ENCODE results near the gene PHETA1. TPM values are rescaled to one million over a fixed set of nuclear protein-coding genes. Genes with fewer than 3 reads are reported as not detected.
"Not testable (repeated sequence)": the region's sequence is repeated elsewhere in the genome, so short reads cannot be mapped to it uniquely, and the experiment has no call there.

Gene PHETA1
- total RNA-seq, 1 donor from 2014 or later: 25.3 TPM

DNA sequence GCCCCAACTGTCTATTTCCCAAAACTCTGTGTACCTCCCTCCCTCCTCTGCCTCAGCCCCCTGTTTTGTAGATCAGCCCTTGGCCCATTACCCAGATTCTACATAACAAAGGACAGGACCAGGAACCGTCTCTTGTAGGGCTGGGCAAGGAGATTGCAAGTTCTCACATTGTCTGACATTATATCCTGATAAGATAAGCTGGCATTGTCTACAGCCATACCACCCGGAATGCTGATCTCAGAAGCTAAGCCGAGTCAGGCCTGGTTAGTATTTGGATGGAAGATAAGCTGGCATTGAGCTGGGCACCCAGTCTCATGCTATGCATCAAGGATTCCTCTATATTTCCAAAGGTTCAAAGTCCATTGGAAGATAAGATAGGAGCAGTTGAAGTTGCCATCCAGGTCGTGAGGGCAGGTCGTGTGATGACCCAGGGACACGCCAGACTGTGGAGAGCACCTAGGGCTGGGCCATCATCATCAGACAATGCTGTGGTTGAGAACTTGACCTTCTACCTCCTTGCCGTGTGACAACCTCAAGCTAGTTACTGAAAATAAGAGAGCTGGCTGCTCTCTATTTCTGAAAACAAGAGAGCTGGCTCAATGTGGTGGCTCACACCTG lies 29.5 kb downstream of the PHETA1 start:
- Histone ChIP-seq H3K27me3 (no peaks in the 10 kb centered on the region), H3K9me3 (no peaks in the 10 kb centered on the region), H3K27ac (no peak overlapping the region), H3K4me1 (no peaks in the 10 kb centered on the region), H3K4me3 (no peak overlapping the region), H3K36me3 (no peaks in the 10 kb centered on the region)
- intact Hi-C loops (cut with DNase I): no loop called here
- no peak for ATAC-seq
- TF ChIP-seq, protein P1, sequence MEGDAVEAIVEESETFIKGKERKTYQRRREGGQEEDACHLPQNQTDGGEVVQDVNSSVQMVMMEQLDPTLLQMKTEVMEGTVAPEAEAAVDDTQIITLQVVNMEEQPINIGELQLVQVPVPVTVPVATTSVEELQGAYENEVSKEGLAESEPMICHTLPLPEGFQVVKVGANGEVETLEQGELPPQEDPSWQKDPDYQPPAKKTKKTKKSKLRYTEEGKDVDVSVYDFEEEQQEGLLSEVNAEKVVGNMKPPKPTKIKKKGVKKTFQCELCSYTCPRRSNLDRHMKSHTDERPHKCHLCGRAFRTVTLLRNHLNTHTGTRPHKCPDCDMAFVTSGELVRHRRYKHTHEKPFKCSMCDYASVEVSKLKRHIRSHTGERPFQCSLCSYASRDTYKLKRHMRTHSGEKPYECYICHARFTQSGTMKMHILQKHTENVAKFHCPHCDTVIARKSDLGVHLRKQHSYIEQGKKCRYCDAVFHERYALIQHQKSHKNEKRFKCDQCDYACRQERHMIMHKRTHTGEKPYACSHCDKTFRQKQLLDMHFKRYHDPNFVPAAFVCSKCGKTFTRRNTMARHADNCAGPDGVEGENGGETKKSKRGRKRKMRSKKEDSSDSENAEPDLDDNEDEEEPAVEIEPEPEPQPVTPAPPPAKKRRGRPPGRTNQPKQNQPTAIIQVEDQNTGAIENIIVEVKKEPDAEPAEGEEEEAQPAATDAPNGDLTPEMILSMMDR (IDR thresholded peaks at IDR 0.05): no peak
- no peak for DNase-seq

DNA sequence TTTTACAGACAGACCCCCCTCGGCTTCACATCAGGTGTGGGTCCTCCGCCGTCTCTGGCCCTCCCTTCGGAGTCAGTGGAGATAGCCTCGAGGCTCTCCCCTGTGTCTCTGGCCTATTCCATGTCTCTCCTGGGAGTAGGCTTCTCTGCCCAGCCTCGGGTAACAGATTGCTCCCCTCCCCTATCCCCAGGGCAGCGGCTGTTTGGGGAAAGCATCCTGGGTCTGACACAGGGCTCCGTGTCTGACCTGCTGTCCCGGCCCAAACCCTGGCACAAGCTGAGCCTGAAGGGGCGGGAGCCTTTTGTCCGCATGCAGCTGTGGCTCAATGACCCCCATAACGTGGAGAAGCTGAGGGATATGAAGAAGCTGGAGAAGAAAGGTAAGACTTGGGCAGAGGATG lies 30.8 kb downstream of the PHETA1 start:
- no peaks in the 10 kb centered on the region for H3K27me3 ChIP-seq
- H3K27ac ChIP-seq: no peak overlapping the region
- DNase-seq (no peak), ATAC-seq (no peak)
- TF ChIP-seq, protein P1 (IDR thresholded peaks at IDR 0.05): no peak
- H3K4me1 ChIP-seq: no peaks in the 10 kb centered on the region
- no peak overlapping the region for H3K4me3 ChIP-seq
- intact Hi-C loops (cut with DNase I): no loop called here
- H3K36me3 ChIP-seq: no peaks in the 10 kb centered on the region
- H3K9me3 ChIP-seq: no peaks in the 10 kb centered on the region

DNA sequence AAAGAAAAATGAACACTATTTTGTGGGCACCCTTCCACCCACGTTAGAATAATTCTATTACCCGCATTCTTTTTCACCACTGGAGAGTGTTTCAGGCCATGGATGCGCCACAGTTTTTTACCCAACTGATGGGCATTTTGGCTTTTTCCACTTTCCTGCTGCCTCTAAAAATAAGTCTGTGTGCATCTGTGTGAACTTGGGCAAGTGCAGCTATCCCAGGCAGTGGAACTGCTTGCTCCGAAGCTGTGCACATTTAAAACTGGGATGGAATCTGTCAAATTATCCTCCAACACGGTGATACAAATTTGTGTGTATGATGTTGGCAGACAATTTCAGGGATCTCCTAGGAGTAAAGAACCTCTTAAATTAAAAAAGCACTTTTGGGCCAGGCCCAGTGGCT lies 31.5 kb downstream of the PHETA1 start:
- intact Hi-C loops (cut with DNase I): no loop called here
- no peak for DNase-seq
- ATAC-seq: no peak
- TF ChIP-seq, protein P1 (IDR thresholded peaks at IDR 0.05): no peak
- Histone ChIP-seq H3K4me1 (no peaks in the 10 kb centered on the region), H3K4me3 (no peak overlapping the region), H3K27me3 (no peaks in the 10 kb centered on the region), H3K9me3 (no peaks in the 10 kb centered on the region), H3K36me3 (no peaks in the 10 kb centered on the region), H3K27ac (no peak overlapping the region)

DNA sequence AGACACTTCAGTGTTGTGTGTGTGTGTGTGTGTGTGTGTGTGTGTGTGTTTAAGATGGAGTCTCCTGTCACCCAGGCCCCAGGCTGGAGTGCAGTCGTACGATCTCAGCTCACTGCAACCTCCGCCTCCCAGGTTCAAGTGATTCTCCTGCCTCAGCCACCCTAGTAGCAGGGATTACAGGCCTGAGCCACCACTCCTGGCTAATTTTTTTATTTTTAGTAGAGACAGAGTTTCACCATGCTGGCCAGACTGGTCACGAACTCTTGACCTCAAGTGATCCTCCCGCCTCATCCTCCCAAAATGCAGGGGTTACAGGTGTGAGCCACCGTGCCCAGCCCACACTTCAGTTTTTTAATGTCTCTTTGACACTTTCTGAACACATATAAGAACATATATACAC lies 32.5 kb downstream of the PHETA1 start:
- intact Hi-C loops (cut with DNase I): not testable (repeated sequence)

DNA sequence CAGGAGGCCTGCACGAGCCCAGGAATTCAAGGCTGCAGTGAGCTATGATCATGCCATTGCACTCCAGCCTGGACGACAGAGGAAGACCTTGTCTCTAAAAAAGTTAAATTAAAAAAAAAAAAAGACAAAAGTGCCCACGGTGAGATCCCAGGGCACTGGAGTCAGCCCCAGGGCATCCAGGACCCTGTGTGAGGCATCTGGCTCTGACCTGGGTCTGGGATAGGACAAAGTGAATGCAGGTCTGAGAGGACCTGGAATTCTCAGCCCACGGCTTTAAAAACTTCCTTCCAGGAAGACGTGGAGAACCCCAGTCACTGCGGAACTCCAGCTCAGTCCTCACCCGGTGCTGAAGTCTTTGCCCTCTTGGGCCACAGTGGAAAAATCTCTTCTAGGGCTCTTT lies 33.1 kb downstream of the PHETA1 start:
- H3K27me3 ChIP-seq: no peaks in the 10 kb centered on the region
- H3K4me3 ChIP-seq: no peak overlapping the region
- H3K27ac ChIP-seq: no peak overlapping the region
- ATAC-seq: no peak
- H3K36me3 ChIP-seq: no peaks in the 10 kb centered on the region
- H3K4me1 ChIP-seq: no peaks in the 10 kb centered on the region
- intact Hi-C loops (cut with DNase I): no loop called here
- H3K9me3 ChIP-seq: no peaks in the 10 kb centered on the region
- DNase-seq: no peak
- TF ChIP-seq, protein P1 (IDR thresholded peaks at IDR 0.05): no peak

More for the DNA sequence above, 32.5 kb downstream of the PHETA1 start:
- H3K4me1 ChIP-seq, H3K36me3 ChIP-seq, H3K9me3 ChIP-seq, H3K27ac ChIP-seq, DNase-seq, ATAC-seq, H3K27me3 ChIP-seq, H3K4me3 ChIP-seq: not testable (repeated sequence)

DNA sequence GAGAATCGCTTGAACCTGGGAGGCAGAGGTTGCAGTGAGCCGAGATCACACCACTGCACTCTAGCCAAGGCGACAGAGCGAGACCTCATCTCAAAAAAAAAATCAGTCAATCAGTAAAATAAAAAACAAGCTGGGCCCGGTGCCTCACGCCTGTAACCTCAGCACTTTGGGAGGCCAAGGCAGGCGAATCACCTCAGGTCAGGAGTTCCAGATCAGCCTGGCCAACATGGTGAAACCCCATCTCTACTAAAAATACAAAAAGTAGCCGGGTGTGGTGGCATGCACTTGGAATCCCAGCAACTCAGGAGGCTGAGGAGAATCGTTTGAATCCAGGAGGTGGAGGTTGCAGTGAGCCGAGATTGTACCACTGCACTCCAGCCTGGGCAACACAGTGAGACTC lies 33.6 kb downstream of the PHETA1 start:
- intact Hi-C loops (cut with DNase I); H3K36me3 ChIP-seq; ATAC-seq: not testable (repeated sequence)

DNA sequence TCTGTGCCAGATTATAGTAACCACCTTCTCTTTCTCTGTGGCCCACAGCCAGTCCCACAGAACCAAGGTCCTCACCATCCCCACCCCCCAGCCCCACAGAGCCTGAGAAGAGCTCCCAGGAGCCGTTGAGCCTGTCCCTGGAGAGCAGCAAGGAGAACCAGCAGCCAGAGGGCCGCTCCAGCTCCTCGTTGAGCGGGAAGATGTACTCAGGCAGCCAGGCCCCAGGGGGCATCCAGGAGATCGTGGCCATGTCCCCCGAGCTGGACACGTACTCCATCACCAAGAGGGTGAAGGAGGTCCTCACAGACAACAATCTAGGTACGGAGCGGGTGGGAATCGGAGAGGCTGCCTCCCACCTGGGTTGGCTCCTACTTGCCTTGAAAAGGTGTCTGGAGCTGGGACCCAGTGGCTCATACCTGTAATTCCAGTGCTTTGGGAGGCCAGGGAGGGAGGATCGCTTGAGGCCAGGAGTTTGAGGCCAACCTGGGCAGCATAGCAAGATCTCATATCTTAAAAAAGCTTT lies 34.4 kb downstream of the PHETA1 start:
- Histone ChIP-seq H3K9me3 (no peaks in the 10 kb centered on the region), H3K27me3 (peaks cover 8% of the 10 kb centered on the region), H3K27ac (no peak overlapping the region), H3K36me3 (no peaks in the 10 kb centered on the region), H3K4me1 (no peaks in the 10 kb centered on the region), H3K4me3 (no peak overlapping the region)
- no peak for ATAC-seq
- TF ChIP-seq, protein P1 (IDR thresholded peaks at IDR 0.05): no peak
- intact Hi-C loops (cut with DNase I): no loop called here
- no peak for DNase-seq

More for the DNA sequence above, 33.6 kb downstream of the PHETA1 start:
- not testable (repeated sequence) for DNase-seq, H3K9me3 ChIP-seq, H3K4me3 ChIP-seq, H3K27me3 ChIP-seq, H3K27ac ChIP-seq, H3K4me1 ChIP-seq
